ENCODE measurements around the gene ITPA.

ITPA gene

DNA sequence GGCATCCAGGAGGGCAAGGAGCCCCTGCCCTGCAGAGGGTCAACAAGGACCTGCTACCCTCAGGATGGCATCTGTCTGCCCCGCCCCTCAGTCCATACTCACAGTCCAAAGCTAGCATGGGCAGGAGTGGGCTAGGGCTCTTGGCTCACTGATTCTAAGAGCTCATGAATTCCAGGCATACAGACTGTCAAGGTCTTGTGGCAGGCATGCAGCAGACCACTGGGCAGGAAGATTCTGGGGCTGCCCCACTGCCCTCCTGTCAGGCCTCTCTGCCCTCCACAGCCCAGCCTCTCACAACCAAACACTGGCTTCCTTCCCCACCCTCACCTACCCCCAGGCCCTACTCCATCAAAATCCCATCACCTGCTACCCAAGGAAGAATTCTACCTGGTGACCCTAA, 35.3 kb downstream of the ITPA start:
- DNase-seq (ENCODE audit: low spot score): no peak

DNA sequence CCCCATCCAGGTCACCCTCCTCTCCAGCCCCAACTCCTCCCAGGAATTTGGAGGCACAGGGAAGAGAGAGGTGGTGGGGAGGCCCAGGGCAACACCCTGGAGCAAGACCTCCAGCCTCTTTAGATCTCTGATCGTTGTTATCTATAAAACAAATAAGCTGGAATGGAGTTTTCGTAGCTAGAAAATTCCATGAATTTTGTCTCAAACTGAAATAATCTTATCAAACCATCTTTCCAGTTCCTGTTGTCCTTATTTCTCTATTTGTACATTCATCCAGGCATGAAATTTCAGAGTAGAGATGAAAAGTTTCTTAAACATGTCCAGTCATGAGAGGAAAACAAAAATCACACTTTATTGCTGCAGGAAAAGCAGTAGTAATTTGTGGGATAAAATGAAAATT, 35.9 kb downstream of the ITPA start:
- no peak for DNase-seq (ENCODE audit: low spot score)

DNA sequence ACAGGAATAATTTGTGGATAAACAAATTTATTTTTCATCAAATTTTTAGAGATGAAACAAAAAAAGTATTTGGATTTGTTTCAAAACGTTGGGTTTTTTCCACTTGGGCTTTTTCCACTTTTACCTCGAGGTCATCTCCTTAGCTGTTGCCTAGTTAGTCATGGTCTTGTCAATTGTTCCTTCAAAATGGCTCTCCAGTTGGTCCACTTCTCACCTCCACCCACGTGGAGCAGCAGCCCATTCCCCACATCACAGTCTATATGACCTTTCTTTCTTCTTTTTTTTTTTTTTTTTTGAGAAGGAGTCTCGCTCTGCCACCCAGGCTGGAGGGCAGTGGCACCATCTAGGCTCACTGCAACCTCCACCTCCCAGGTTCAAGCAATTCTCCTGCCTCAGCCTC, 36.4 kb downstream of the ITPA start:
- DNase-seq (ENCODE audit: low spot score): no peak

DNA sequence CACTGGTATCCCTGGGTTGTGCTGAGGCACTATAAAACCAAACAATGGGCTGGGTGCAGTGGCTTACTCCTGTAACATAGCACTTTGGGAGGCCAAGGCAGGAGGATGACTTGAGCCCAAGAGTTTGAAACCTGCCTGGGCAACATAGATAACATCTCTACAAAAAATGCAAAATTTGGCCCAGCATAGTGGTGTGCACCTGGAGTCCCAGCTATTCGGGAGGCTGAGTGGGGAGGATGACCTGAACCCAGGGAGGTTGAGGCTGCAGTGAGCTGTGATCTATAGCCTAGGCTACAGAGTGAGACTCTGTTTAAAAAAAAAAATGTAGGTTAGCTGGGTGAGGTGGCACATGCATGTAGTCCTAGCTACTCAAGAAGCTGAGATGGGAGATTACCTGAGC, 37.4 kb downstream of the ITPA start:
- DNase-seq (ENCODE audit: low spot score): no peak

DNA sequence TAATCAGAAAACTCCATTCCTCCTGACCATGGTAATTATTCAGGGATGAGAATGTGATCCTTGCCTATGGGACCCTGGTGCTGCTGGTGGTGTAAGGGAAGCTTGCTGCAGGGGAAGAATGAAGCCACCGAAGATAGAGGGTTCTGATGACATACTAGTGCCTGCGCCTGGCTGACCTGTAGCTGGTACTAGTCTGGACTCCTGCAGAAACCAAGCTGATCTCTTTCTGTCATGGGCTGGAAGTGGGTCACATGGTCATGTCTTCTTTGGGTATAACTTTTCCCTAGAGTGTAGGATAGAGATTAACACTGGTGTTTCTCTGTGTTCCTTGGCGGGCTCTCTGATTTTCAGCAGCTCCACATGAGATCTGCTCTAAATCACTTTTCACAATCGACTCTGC, 38.3 kb downstream of the ITPA start:
- DNase-seq (ENCODE audit: low spot score): no peak

DNA sequence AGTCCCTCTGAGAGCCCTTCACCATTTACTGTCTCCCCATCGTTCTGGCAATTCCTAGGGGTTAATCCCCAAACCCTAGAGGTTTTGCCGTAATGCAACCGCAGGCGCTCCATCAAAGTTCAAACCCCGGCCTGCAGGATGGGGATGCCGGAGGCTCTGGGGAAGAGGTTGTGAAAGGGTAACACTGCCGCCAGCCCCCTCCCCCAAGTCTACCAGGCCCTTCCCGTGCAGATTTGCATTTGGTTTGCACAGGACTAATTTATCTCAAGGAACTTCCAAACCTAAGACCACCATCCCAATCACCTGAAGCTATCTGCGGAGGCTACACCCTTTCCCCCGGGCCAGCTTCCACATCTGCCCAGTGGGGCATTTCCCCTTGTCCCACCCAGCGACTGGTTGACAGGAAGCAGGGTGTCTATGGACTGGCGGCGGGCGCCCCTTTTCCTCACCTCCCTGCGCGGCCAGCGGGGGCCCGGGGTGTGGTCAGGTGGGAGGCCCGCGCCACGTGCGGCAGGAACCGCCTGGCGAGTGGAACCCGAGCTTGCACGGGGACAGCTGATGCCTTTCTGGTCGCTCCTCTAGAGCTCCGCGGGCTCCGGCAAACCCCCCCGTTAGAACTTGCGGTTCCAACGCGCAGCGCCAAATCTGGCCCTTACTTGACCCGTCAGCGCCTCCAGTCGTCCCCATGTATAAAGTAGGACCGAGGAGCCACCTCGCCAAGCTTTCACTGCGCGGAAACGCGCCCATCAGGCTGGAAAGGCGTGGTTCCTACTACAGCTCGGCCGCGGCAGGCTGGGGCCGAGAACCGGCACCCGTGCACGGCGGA, 39.1 kb downstream of the ITPA start:
- DNase-seq (ENCODE audit: low spot score): peak; percentile 44

DNA sequence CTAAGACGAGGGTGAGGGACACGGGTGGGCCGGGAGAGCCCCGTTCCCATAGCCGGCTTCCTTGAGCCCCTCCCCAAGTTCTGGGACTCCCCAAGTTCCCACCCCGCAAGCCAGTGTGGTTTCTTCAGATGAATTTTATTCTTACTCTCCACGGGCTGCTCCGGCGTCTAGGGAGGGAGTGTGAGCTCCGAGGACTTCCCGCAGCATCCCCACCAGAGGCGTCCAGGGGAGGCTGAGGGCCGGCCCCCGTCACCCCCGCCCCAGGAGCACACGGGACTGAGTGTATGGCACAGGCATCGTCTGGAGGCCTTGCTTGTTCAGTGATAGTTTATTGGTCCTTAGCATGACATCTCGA, 39.7 kb downstream of the ITPA start:
- DNase-seq (ENCODE audit: low spot score): no peak

DNA sequence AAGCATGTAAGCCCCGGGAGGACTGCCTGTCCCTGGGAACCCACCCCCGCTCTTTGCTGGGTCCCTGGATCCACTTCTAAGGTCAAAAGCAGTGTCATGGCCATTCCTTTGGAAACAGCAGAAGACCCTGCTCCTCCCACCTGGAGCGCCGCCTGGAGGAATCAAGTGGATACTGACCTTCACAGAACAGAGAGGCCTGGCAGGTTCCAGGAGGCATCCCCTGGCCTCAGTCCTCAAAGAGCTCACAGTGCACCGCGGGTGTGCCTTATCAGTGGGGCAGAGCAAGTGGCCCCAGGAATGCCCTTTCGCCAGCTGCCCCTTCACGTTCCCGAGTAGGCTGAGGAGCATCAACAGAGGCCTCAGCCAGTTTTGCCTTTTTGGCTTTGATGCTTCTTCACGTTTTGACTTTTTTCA, 40.8 kb downstream of the ITPA start:
- DNase-seq (ENCODE audit: low spot score): no peak

DNA sequence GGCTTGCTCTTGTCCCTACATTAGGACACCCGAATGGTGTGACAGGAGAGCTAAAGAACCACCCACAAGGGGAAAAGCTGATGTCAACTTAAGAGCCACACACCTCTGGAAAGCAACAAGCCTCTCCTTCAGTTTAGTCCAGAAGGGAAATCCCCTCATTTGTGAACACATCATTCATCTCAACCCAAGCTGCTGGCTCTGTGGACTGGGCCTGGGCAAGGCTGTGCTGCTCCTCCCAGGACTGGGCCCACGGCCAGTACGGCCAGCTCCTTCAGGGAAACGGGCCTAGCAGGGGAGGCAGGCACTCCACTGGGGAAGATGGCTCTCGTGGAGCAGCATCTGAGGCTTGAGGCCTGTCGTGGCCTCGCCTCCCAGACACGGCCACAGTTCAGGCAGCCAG, 42.5 kb downstream of the ITPA start:
- peak; percentile 67 for DNase-seq (ENCODE audit: low spot score)

DNA sequence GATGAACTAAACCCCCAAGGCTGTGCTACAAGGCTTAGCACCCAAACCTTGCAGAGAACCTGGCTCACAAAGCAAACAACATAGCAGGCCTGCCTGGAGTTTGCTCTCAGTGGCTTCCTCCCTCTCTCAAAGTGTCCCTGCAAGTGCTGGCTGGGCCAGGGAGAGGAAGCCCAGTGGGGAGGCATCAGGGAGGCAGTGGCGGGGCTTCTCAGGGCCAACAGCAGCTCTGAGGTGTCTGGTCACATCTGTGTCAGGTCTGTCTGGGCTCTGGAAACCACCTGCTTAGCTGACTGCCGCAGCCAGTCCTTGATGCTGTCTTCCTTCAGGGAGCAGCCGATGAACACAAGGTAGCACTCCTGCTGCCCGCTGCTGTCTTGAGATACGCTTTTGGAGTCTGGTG, 46.4 kb downstream of the ITPA start:
- DNase-seq (ENCODE audit: low spot score): no peak

DNA sequence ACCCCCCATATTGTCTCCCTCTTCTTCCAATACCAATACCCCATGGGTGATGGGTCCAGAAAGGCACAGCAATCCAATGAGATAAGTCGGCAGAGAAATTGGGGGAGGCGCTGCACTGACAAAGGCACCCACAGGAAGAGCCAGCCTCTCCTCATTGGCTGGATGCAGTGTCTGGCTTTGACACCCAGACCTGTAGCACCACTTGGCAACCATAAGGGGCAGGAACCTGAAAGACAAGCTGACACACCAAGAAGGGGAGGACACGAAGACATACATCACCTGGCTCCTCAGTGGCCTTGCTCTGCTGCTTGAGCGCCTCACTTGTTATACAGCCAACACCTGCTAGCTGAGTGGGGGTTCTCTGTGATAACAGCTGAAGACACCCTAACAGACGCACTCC, 49.1 kb downstream of the ITPA start:
- no peak for DNase-seq (ENCODE audit: low spot score)

DNA sequence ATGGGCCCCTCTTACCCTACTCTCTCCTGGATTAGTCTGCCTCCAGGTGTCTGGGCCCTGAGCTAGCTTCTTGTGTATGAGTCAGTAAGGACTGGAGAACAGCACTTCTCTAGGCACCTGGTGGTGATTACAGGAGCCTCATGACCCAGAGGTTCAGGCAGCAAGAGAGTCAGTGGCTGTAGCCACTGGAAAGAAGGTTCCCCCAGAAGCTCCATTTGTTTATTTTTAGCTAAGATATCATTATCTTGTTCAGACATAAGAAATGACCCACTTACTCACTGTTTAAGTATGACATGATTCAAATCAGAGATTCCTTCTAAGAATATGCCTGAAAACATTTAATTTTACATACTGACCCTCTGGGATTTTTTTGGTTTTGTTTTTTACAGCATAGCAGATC, 53.3 kb downstream of the ITPA start:
- peak; percentile 22 for DNase-seq (ENCODE audit: low spot score)

DNA sequence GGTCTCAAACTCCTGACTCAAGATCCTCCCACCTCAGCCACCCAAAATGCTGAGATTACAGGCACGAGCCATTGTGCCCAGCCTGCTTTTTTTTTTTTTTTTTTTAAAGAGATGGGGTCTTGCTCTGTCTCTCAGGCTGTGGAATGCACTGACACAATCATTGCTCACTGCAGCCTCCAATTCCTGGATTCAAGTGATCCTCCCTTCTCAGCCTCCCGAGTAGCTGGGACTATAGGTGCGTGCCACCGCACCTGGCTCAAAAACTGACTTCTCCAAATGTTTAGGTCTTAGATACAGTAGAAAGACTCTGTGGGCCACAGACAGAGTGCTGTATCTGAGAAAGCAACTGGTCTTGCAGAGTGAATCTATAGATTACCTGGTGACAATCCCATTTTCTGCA, 60.8 kb downstream of the ITPA start:
- no peak for DNase-seq (ENCODE audit: low spot score)

DNA sequence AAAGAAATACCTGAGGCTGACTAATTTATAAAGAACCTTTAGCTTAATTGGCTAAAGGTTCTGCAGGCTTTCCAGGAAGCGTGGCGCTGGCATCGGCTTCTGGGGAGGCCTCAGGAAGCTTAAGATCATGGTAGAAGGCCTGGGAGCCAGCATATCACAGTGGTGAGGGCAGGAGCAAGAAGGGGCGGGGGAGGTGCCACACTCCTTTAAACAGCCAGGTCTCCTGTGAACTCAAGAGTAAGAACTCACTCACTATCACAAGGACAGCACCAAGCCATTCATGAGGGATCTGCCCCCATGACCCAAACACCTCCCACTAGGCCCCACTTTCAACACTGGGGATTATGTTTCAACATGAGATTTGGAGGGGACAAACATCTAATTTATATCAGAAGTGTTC, 64.1 kb downstream of the ITPA start:
- DNase-seq (ENCODE audit: low spot score): no peak
